Neural cell (in vitro differentiated cells): ENCODE measurements around the gene SPTBN1.

Experiments used
- EP300 ChIP-seq: fragments of 450-650 bp; conservative IDR thresholded peaks from 2 replicates; pipeline ENCODE4 v1.6.1; 2014; ENCODE audit warnings: antibody characterized with exemption, mild to moderate bottlenecking, moderate library complexity; ENCODE audit not compliant: poor library complexity, severe bottlenecking
- EZH2 ChIP-seq: fragments of 200-600, 300-800 bp; shearing (Covaris generic), sonication (generic); IDR thresholded peaks from 2 replicates; pipeline ENCODE4 v1.6.1; 2014; ENCODE audit warnings: antibody characterized with exemption, low read length, borderline replicate concordance, mild to moderate bottlenecking; ENCODE audit not compliant: insufficient read depth, poor library complexity, severe bottlenecking
- POLR2AphosphoS5 ChIP-seq: IDR thresholded peaks from 2 replicates; pipeline ENCODE4 v1.6.1; 2012
- RAD21 ChIP-seq: fragments of 450-650 bp; conservative IDR thresholded peaks from 2 replicates; pipeline ENCODE4 v1.6.1; 2014; ENCODE audit warnings: antibody characterized with exemption, mild to moderate bottlenecking, moderate library complexity
- SMC3 ChIP-seq: fragments of 450-650 bp; conservative IDR thresholded peaks from 2 replicates; pipeline ENCODE4 v1.6.1; 2014; ENCODE audit warnings: antibody characterized with exemption, mild to moderate bottlenecking, moderate library complexity; ENCODE audit not compliant: poor library complexity
- TAF1 ChIP-seq: IDR thresholded peaks from 2 replicates; pipeline ENCODE4 v1.6.1; 2012; ENCODE audit warnings: low read depth
- TF ChIP-seq, protein P1 (sequence below): fragments of 450-650 bp; IDR thresholded peaks from 2 replicates; pipeline ENCODE4 v1.5.1; 2014; ENCODE audit warnings: antibody characterized with exemption, mild to moderate bottlenecking, moderate library complexity; ENCODE audit not compliant: poor library complexity, severe bottlenecking

DNA sequence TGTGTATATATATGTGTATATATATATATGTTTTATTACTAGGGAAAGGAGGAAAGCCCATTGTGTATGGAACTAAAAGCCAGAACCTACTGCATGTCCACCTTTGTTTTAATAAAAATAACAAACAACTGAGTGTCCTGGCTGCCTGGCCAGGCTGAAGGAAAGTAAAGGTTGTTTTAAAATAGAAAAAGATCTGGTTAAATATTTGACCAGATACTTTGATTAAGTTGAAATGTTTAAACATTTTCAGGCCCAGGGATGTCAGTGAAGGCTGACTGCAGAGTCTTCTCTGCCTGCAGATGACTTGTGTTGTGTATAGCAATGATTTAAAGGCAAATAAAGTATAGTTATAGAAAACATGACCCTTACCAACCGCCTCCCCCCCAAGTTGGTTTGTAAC, 22.8 kb downstream of the SPTBN1 start:
- TF ChIP-seq, protein P1, sequence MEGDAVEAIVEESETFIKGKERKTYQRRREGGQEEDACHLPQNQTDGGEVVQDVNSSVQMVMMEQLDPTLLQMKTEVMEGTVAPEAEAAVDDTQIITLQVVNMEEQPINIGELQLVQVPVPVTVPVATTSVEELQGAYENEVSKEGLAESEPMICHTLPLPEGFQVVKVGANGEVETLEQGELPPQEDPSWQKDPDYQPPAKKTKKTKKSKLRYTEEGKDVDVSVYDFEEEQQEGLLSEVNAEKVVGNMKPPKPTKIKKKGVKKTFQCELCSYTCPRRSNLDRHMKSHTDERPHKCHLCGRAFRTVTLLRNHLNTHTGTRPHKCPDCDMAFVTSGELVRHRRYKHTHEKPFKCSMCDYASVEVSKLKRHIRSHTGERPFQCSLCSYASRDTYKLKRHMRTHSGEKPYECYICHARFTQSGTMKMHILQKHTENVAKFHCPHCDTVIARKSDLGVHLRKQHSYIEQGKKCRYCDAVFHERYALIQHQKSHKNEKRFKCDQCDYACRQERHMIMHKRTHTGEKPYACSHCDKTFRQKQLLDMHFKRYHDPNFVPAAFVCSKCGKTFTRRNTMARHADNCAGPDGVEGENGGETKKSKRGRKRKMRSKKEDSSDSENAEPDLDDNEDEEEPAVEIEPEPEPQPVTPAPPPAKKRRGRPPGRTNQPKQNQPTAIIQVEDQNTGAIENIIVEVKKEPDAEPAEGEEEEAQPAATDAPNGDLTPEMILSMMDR, result no peak
- no peak for TF ChIP-seq EZH2
- no peak for TF ChIP-seq POLR2AphosphoS5
- TF ChIP-seq TAF1, result no peak
- TF ChIP-seq EP300, result no peak
- no peak for TF ChIP-seq SMC3
- no peak for TF ChIP-seq RAD21
